GM20000 (cell line): ENCODE data around the gene SLIT3.

Source experiments
- DNase-seq: peaks from one replicate; pipeline ENCODE4 v3.0.0; 2012; ENCODE audit warnings: low spot score
- CTCF ChIP-seq: IDR thresholded peaks from 2 replicates; pipeline ENCODE4 v1.5.1; 2012; ENCODE audit warnings: mild to moderate bottlenecking, control low read depth; ENCODE audit errors: extremely low read depth, missing control alignments

The SLIT3 gene

GRCh38 chr5:169039592-169039991, 261.3 kb downstream of the SLIT3 start:
- TF ChIP-seq CTCF, result no peak
- DNase-seq, result no peak

GRCh38 chr5:169037466-169037865, 263.5 kb downstream of the SLIT3 start:
- no peak for DNase-seq

GRCh38 chr5:169036079-169036805, 264.7 kb downstream of the SLIT3 start:
- no peak for DNase-seq
- TF ChIP-seq CTCF, result no peak

More at GRCh38 chr5:169037466-169037865, 263.5 kb downstream of the SLIT3 start:
- TF ChIP-seq CTCF, result no peak

- no peak for DNase-seq
- TF ChIP-seq CTCF, result no peak
Observed at GRCh38 chr5:169029661-169030274, 271.2 kb downstream of the SLIT3 start.

GRCh38 chr5:169029037-169029436, 271.9 kb downstream of the SLIT3 start:
- no peak for DNase-seq
- TF ChIP-seq CTCF, result no peak

- no peak for TF ChIP-seq CTCF
- no peak for DNase-seq
Observed at GRCh38 chr5:169027501-169028061, 273.4 kb downstream of the SLIT3 start.

GRCh38 chr5:169025491-169025890, 275.4 kb downstream of the SLIT3 start:
- TF ChIP-seq CTCF, result no peak
- DNase-seq, result no peak
